HG02610 (cell line): Measurements from ENCODE around the gene EPHA6.
"Not testable (repeated sequence)": the region's sequence is repeated elsewhere in the genome, so short reads cannot be mapped to it uniquely, and the experiment has no call there.

Source experiments
- ATAC-seq: cut with Tn5 transposase; IDR thresholded peaks from one replicate; pipeline ENCODE4 v1.9.1; 2021; ENCODE audit warnings: mild to moderate bottlenecking, moderate library complexity; ENCODE audit not compliant: unreplicated experiment

EPHA6 gene

DNA sequence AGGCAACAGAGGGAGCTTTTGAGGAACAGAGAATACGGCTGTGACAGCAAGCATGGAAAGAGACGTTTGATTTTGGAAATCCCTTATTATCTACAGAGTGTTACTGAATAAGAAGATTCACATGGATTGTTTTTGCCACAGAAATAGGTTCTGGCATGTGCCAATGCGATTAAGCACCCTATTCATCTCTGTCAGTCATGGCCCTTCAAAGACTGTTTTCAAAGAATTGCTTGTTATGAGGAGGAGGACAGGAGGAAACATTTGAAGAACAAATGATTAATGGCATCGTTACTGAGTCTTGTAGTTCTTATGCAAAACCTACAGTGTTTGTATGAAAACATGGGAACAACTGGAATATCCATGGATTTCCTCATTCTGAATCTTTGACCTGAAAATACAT lies 86.2 kb downstream of the EPHA6 start:
- ATAC-seq: no peak

GRCh38 chr3:96915445-96915844 lies 101.1 kb downstream of the EPHA6 start:
- no peak for ATAC-seq

- no peak for ATAC-seq
These were observed 116.9 kb downstream of the EPHA6 start for GRCh38 chr3:96931119-96931862.

DNA sequence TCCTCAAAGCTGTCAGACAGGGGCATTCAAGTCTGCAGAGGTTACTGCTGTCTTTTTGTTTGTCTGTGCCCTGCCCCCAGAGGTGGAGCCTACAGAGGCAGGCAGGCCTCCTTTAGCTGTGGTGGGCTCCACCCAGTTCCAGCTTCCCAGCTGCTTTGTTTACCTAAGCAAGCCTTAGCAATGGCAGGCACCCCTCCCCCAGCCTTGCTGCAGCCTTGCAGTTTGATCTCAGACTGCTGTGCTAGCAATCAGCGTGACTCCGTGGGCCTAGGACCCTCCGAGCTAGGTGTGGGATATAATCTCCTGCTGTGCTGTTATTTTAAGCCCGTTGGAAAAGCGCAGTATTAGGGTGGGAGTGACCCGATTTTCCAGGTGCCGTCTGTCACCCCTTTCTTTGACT lies 127.7 kb downstream of the EPHA6 start:
- not testable (repeated sequence) for ATAC-seq

DNA sequence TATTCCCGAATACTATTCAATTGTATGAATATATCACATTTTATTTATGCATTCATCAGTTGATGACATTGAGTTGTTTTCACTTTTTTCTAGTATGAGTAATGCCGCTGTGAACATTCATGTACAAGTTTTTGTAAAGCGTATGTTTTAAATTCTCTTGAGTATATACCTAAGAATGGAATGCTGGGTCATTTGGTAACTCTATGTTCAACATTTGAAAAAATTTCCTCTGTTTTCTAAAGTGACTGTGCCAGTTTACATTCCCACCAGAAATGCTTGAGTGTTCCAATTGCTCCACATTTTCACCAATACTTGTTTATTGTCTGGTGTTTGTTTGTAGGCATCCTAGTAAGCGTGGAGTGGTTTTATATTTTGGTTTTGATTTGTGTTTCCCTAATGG lies 144.5 kb downstream of the EPHA6 start:
- ATAC-seq: no peak

GRCh38 chr3:96959474-96959873 lies 145.1 kb downstream of the EPHA6 start:
- ATAC-seq: no peak

DNA sequence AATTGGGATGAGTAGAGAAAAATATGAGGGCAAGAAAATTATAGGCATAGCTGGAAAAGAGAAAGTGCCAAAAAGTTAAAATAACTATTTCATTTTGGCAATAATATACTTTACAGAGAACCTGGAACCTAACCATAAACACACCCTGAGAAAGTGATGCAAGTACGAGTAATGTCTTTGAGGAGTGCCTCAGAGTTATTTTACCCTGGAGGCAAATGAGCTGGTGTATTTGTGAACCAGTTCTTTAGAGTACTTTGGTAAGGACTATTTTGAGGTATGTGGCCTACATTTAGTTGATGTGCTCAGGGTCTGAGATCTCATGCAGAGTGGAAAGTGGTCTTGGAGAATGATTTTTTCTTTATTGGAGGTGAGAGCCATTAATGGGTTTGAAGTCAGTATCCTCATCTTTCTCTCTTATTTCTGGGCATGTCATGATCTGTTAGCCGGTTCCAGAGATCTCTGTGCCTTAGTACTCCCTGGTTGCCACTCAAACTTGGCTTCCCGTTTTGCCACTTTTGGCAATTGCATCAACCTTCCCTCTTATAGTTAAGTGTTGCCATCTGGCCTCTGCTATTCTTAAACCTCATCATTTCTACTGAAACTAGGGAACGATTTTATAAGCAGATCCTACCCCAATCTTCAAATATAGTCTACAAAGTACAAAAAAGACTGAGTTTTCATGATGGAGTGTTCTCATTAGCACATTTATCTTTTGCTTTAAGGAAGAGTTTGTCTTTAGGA lies 145.7 kb downstream of the EPHA6 start:
- ATAC-seq: no peak

- ATAC-seq: no peak
These were observed 146.4 kb downstream of the EPHA6 start for GRCh38 chr3:96960661-96961330.

GRCh38 chr3:96961576-96961975 lies 147.2 kb downstream of the EPHA6 start:
- ATAC-seq: no peak

- ATAC-seq: no peak
These were observed 152.0 kb downstream of the EPHA6 start for GRCh38 chr3:96966181-96966929.

- no peak for ATAC-seq
These were observed 155.8 kb downstream of the EPHA6 start for GRCh38 chr3:96970211-96970610.

GRCh38 chr3:96977671-96978070 lies 163.3 kb downstream of the EPHA6 start:
- ATAC-seq: no peak

DNA sequence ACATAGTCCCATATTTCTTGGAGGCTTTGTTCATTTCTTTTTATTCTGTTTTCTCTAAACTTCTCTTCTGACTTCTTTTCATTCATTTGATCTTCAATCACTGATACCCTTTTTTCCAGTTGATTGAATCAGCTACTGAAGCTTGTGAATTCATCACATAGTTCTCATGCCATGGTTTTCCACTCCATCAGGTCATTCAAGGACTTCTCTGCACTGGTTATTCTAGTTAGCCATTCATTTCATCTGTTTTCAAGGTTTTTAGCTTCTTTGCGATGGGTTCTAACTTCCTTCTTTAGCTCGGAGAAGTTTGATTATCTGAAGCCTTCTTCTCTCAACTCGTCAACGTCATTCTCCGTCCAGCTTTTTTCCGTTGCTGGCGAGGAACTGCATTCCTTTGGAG lies 169.3 kb downstream of the EPHA6 start:
- not testable (repeated sequence) for ATAC-seq

DNA sequence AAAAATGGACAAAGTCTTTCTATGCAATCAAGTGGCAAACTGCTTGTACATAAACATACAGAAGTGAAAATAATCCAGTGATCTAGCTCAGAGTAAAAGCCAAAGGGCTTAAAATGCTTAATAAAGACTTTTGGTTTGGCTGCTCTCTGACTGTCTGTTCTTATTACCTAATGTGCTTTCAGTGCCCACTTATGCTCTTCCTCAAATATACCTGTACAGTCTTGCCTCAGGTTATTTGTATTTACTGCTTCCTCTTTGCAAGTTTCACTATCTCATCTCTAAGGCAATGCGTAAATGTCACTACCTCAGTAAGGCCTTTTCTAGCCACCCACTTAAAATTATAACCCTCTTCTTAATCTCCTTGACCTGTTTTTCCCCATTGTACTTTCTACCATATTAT lies 171.8 kb downstream of the EPHA6 start:
- ATAC-seq: no peak

DNA sequence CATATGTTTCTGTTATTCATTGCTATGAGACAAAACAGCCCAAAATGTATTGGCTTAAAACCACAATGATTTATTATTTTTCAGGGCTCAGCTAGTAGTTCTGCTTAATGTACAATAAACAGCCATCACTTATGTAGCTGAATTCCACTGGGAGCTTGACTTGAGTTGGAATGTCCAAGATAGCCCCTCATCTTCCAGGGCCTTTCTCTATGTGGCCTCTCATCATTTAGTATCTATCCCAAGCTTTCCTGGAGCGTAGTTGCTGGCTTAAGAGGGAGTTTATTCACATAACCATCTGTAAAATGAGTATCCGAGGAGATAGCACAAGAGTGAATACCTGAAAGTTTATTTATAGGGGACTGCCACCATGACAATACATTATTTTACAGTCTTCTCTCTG lies 176.8 kb downstream of the EPHA6 start:
- no peak for ATAC-seq

GRCh38 chr3:96991800-96992365 lies 177.5 kb downstream of the EPHA6 start:
- no peak for ATAC-seq

DNA sequence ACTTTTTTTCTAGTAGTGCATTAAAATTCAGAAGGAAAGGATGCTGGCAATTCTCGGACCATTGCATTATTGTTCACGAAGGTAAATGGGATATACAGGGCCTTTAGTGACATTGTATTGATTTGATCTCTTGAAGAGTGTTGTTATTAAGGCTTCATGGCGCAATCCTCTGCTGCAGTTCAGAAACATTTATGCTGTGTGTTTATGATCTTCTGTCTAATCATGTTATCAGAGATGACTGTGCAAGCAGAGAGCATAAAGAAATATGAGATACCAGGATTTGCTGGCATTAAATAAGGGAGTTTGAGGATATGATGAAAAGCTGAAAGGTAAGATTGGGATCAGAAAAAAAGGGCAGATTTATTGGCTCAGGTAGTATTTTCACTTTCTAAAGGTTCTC lies 180.6 kb downstream of the EPHA6 start:
- no peak for ATAC-seq

DNA sequence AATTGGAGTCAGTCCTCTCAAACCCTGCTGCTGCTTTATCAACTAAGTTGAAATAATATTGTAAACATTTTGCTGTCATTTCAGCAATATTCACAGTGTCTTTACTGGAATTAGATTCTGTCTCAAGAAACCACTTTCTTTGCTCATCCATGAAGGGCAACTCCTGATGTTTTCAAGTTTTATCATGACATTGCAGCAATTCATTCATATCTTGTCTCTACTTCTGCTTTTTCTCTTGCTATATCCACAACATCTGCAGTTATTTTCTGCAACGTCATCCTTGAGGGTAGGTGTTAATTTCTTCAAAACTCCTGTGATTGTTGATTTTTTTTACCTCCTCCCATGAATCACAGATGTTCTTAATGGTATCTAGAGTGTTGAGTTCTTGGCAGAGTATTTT lies 181.6 kb downstream of the EPHA6 start:
- no peak for ATAC-seq

DNA sequence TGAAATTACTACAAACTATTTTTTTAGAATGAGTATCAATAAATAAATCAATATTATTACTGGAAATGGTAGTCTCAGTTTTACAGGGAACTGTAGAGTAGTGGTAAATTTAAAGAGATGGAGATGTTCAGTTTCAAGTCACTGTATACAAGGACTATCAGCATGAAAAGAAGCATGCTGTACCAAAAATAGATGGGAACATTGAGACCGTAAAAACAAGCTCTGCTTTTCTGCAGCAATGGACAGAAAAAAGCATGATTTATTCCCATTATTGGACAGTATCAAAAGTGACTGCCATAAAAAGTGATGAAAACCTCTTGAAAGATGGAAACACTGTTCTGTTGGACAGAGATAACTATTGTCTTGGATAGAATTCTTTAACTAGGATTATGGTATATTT lies 187.2 kb downstream of the EPHA6 start:
- ATAC-seq: no peak

GRCh38 chr3:97009427-97010019 lies 195.1 kb downstream of the EPHA6 start:
- ATAC-seq: no peak
